H1 (cell line): ENCODE data around the gene SAXO1. TPM values are rescaled to one million over a fixed set of nuclear protein-coding genes. Genes with fewer than 3 reads are reported as not detected.
A peak's percentile ranks its signal among the peaks of the same experiment; 100 is the strongest.

Experiments
- CTCF ChIA-PET: fragments of 300-600 bp; sonication (Branson Sonifier 250); formaldehyde crosslinking; loops from one replicate; lab custom pipeline; 2021; ENCODE audit not compliant: partially characterized antibody; lab: Charles Lee
- POLR2A ChIA-PET: fragments of 300-600 bp; sonication (Branson Sonifier 250); formaldehyde crosslinking; loops from one replicate; lab custom pipeline; 2021; ENCODE audit warnings: inconsistent platforms; ENCODE audit not compliant: partially characterized antibody; lab: Charles Lee
- DNase-seq, 2 experiments: peaks; one replicate each; pipeline versions ENCODE4 v3.0.0 to v3.0.0-alpha.2; 2010 to 2022; ENCODE audit warnings: low spot score in 2 of 2, low read depth in 1 of 2, mixed read lengths in 1 of 2
- FAIRE-seq: peaks from 2 replicates; lab custom pipeline; 2011; peaks lifted over from hg19 to GRCh38; lab: Jason Lieb, UNC
- H2AFZ ChIP-seq: 2 replicates; pipeline ENCODE4 v1.8.1; 2012; ENCODE audit warnings: low read length, inconsistent platforms
- H2AK5ac ChIP-seq: 2 replicates; pipeline ENCODE4 v1.6.1; 2013; ENCODE audit warnings: low read depth, low read length
- H2BK120ac ChIP-seq: replicated peaks from 2 replicates; pipeline ENCODE3; 2013; ENCODE audit warnings: low read depth, low read length, inconsistent platforms
- H2BK12ac ChIP-seq: 2 replicates; pipeline ENCODE4 v1.6.1; 2013; ENCODE audit warnings: low read depth, low read length
- H2BK15ac ChIP-seq: 2 replicates; pipeline ENCODE4 v1.6.1; 2013; ENCODE audit warnings: low read length
- H2BK20ac ChIP-seq: 2 replicates; pipeline ENCODE4 v1.6.1; 2013; ENCODE audit warnings: low read length
- H2BK5ac ChIP-seq: 2 replicates; pipeline ENCODE4 v1.6.1; 2013; ENCODE audit warnings: low read depth, low read length
- H3K14ac ChIP-seq: 2 replicates; pipeline ENCODE4 v1.6.1; 2013; ENCODE audit warnings: inconsistent platforms; ENCODE audit not compliant: insufficient read length
- H3K18ac ChIP-seq: 2 replicates; pipeline ENCODE4 v1.6.1; 2013; ENCODE audit warnings: low read length; ENCODE audit errors: extremely low read depth
- H3K23ac ChIP-seq: 2 replicates; pipeline ENCODE4 v1.6.1; 2013; ENCODE audit warnings: inconsistent platforms; ENCODE audit not compliant: insufficient read length
- H3K23me2 ChIP-seq: 2 replicates; pipeline ENCODE4 v1.6.1; 2013; ENCODE audit warnings: low read depth, low read length
- H3K27ac ChIP-seq: 2 replicates; pipeline ENCODE4 v1.6.1; 2011; ENCODE audit warnings: low read depth, low read length, inconsistent platforms
- H3K27me3 ChIP-seq, 4 experiments: replicated peaks in 1 of 4; 1 replicate in 1 of 4; 2 replicates in 3 of 4; pipeline versions ENCODE4 v1.6.1 to v1.8.1; 2011 to 2013; ENCODE audit warnings: low read length in 3 of 4, mild to moderate bottlenecking in 3 of 4, inconsistent platforms in 2 of 4, mixed read lengths in 2 of 4, moderate library complexity in 1 of 4; ENCODE audit not compliant: control insufficient read depth in 3 of 4, insufficient read depth in 3 of 4; ENCODE audit errors: extremely low read depth in 1 of 4
- H3K36me3 ChIP-seq, 4 experiments: 2 replicates each; pipeline versions ENCODE4 v1.6.1 to v1.8.1; 2011 to 2013; ENCODE audit warnings: mild to moderate bottlenecking in 4 of 4, low read length in 3 of 4, moderate library complexity in 2 of 4, control low read depth in 1 of 4, inconsistent platforms in 1 of 4; ENCODE audit not compliant: insufficient read depth in 4 of 4, control insufficient read depth in 2 of 4
- H3K4ac ChIP-seq: replicated peaks from 2 replicates; pipeline ENCODE3; 2013; ENCODE audit warnings: low read length, low read depth, mixed read lengths, inconsistent platforms; ENCODE audit not compliant: insufficient read length
- H3K4me1 ChIP-seq, 4 experiments: replicated peaks in 1 of 4; 1 replicate in 1 of 4; 2 replicates in 3 of 4; pipeline versions ENCODE4 v1.6.1 to v1.8.1; 2011 to 2013; ENCODE audit warnings: low read length in 3 of 4, inconsistent platforms in 2 of 4, mixed read lengths in 1 of 4; ENCODE audit not compliant: insufficient read depth in 4 of 4, control insufficient read depth in 3 of 4
- H3K4me2 ChIP-seq, 2 experiments: 2 replicates each; pipeline versions ENCODE4 v1.6.1 to v1.8.1; 2011 to 2013; ENCODE audit warnings: low read depth in 2 of 2, low read length in 2 of 2, control low read depth in 1 of 2, inconsistent platforms in 1 of 2, mild to moderate bottlenecking in 1 of 2; ENCODE audit not compliant: insufficient read depth in 1 of 2
- H3K4me3 ChIP-seq, 4 experiments: fragments of 200-600, 300-600 bp in 1 of 4; sonication (generic), shearing (Covaris generic), sonication (Bioruptor Twin) in 1 of 4; 2 replicates each; pipeline versions ENCODE4 v1.5.1 to v1.8.1; 2011 to 2016; ENCODE audit warnings: low read length in 4 of 4, low read depth in 3 of 4, control low read depth in 2 of 4, inconsistent platforms in 2 of 4, mild to moderate bottlenecking in 2 of 4, mixed read lengths in 1 of 4, moderate library complexity in 1 of 4; ENCODE audit not compliant: insufficient read depth in 2 of 4; ENCODE audit errors: extremely low read depth in 1 of 4
- H3K56ac ChIP-seq: replicated peaks from 2 replicates; pipeline ENCODE3; 2013; ENCODE audit warnings: low read depth, mild to moderate bottlenecking, mixed read lengths, low read length, inconsistent platforms; ENCODE audit not compliant: insufficient read length
- H3K79me1 ChIP-seq: 2 replicates; pipeline ENCODE4 v1.6.1; 2013; ENCODE audit warnings: low read depth, low read length, control low read depth
- H3K79me2 ChIP-seq, 2 experiments: 2 replicates each; pipeline versions ENCODE4 v1.6.1 to v1.8.1; 2012 to 2013; ENCODE audit warnings: low read length in 2 of 2, mild to moderate bottlenecking in 2 of 2, inconsistent platforms in 1 of 2; ENCODE audit not compliant: insufficient read depth in 2 of 2, control insufficient read depth in 1 of 2
- H3K9ac ChIP-seq, 4 experiments: replicated peaks in 1 of 4; 1 replicate in 1 of 4; 2 replicates in 3 of 4; pipeline versions ENCODE4 v1.6.1 to v1.8.1; 2011 to 2013; ENCODE audit warnings: low read depth in 3 of 4, low read length in 3 of 4, control low read depth in 2 of 4, mild to moderate bottlenecking in 2 of 4, moderate library complexity in 2 of 4, inconsistent platforms in 1 of 4; ENCODE audit errors: extremely low read depth in 1 of 4
- H3K9me3 ChIP-seq, 2 experiments: 2 replicates each; pipeline versions ENCODE4 v1.6.1 to v1.8.1; 2012 to 2013; ENCODE audit warnings: mild to moderate bottlenecking in 2 of 2, moderate library complexity in 2 of 2, control low read depth in 1 of 2, inconsistent platforms in 1 of 2, low read depth in 1 of 2, low read length in 1 of 2, mixed read lengths in 1 of 2; ENCODE audit not compliant: insufficient read depth in 2 of 2
- H4K20me1 ChIP-seq, 2 experiments: replicated peaks in 1 of 2; 2 replicates each; pipeline versions ENCODE3 to v1.8.1; 2011 to 2013; ENCODE audit warnings: inconsistent platforms in 2 of 2, low read length in 2 of 2, mild to moderate bottlenecking in 1 of 2; ENCODE audit not compliant: insufficient read depth in 2 of 2, control insufficient read depth in 1 of 2
- H4K5ac ChIP-seq: 2 replicates; pipeline ENCODE4 v1.6.1; 2013; ENCODE audit warnings: low read length, low read depth, mixed read lengths, inconsistent platforms; ENCODE audit not compliant: insufficient read length
- H4K8ac ChIP-seq: 2 replicates; pipeline ENCODE4 v1.8.0; 2013; ENCODE audit warnings: mild to moderate bottlenecking, moderate library complexity, low read length, inconsistent platforms; ENCODE audit not compliant: insufficient read depth; ENCODE audit errors: extremely low read depth
- H4K91ac ChIP-seq: replicated peaks from 2 replicates; pipeline ENCODE3; 2013; ENCODE audit warnings: low read length, mixed read lengths, inconsistent platforms; ENCODE audit not compliant: insufficient read length
- BCL11A ChIP-seq, 2 experiments: IDR thresholded peaks; one replicate each; pipeline ENCODE4 v1.6.1; 2011; ENCODE audit warnings: low read depth in 2 of 2, low read length in 2 of 2, mild to moderate bottlenecking in 2 of 2
- CREB1 ChIP-seq: IDR thresholded peaks from 2 replicates; pipeline ENCODE4 v1.6.1; 2012; ENCODE audit warnings: inconsistent platforms
- EZH2 ChIP-seq: fragments of 200-600 bp; sonication (generic); IDR thresholded peaks from 2 replicates; pipeline ENCODE4 v1.7.1; 2012; ENCODE audit warnings: low read depth, mild to moderate bottlenecking, moderate library complexity, low read length, inconsistent platforms; ENCODE audit not compliant: severe bottlenecking
- GTF2F1 ChIP-seq: IDR thresholded peaks from 2 replicates; pipeline ENCODE4 v1.6.1; 2012; ENCODE audit warnings: low read depth, low read length, improper control_type of control experiment, borderline replicate concordance
- JUN ChIP-seq: IDR thresholded peaks from 2 replicates; pipeline ENCODE4 v1.6.1; 2011; ENCODE audit warnings: low read depth, mild to moderate bottlenecking, improper control_type of control experiment, low read length
- JUND ChIP-seq: IDR thresholded peaks from 2 replicates; pipeline ENCODE4 v1.6.1; 2011; ENCODE audit warnings: mild to moderate bottlenecking, improper control_type of control experiment, low read length
- NANOG ChIP-seq: IDR thresholded peaks from 2 replicates; pipeline ENCODE4 v1.6.1; 2011; ENCODE audit warnings: low read length, low read depth, mild to moderate bottlenecking, inconsistent platforms; ENCODE audit not compliant: insufficient read depth, poor library complexity, severe bottlenecking
- PHF8 ChIP-seq: fragments of 200-600 bp; sonication (generic); conservative IDR thresholded peaks from 2 replicates; pipeline ENCODE4 v1.7.1; 2012; ENCODE audit warnings: low read depth, mild to moderate bottlenecking, inconsistent platforms, low read length, moderate library complexity
- RNF2 ChIP-seq: fragments of 200-900, 300-1000 bp; sonication (generic); IDR thresholded peaks from 2 replicates; pipeline ENCODE4 v1.7.1; 2016; ENCODE audit warnings: borderline replicate concordance, low read depth, mild to moderate bottlenecking, antibody characterized with exemption, low read length; ENCODE audit not compliant: poor library complexity, severe bottlenecking; ENCODE audit errors: missing control alignments
- WGBS, 2 experiments: shearing (Covaris generic) in 1 of 2; methylation state at CpG; one replicate each; pipeline versions ENCODE4 v1.1.6 to v1.1.7; 2013 to 2015; ENCODE audit warnings: low lambda C conversion rate in 2 of 2, mixed read lengths in 2 of 2, inconsistent platforms in 1 of 2, low coverage in 1 of 2, missing lambda C conversion rate in 1 of 2; ENCODE audit not compliant: insufficient replicate concordance in 2 of 2, insufficient coverage in 1 of 2, insufficient read length in 1 of 2; ENCODE audit errors: extremely low coverage in 1 of 2, missing lambda C conversion rate in 1 of 2; 5-methylcytosine and 5-hydroxymethylcytosine counted together
- polyA plus RNA-seq, 7 experiments: library from polyadenylated mRNA; depleted of rRNA in 3 of 7; stranded (reverse) in 5 of 7; unstranded in 2 of 7; fragments of >200 nt in 5 of 7; fragments of 200-250 nt in 2 of 7; gene quantifications; 1 replicate in 5 of 7; 2 replicates in 1 of 7; 4 replicates in 1 of 7; pipeline versions ENCODE4 v1.2.1 to v1.2.3, GENCODE V29; 2011 to 2013; ENCODE audit warnings: missing spikeins in 2 of 7, mixed read lengths in 2 of 7
- total RNA-seq: library from RNA; stranded (reverse); fragmentation: NEBNext Ultra II Directional; extraction: Animal tissue kit (Norgen Biotek cat#: 25700); gene quantifications from 2 replicates; pipeline ENCODE4 v1.2.1, GENCODE V29; 2021
- TF ChIP-seq, protein P1 (sequence below): IDR thresholded peaks from 2 replicates; pipeline ENCODE4 v1.6.1; 2012; ENCODE audit warnings: low read length, inconsistent platforms

Gene SAXO1
- total and polyA plus RNA-seq, 2 of the 8 experiments (the other 6 are each of a cell fraction or from before 2014, with no cell fraction given), result 0.11 to 0.20 TPM

DNA sequence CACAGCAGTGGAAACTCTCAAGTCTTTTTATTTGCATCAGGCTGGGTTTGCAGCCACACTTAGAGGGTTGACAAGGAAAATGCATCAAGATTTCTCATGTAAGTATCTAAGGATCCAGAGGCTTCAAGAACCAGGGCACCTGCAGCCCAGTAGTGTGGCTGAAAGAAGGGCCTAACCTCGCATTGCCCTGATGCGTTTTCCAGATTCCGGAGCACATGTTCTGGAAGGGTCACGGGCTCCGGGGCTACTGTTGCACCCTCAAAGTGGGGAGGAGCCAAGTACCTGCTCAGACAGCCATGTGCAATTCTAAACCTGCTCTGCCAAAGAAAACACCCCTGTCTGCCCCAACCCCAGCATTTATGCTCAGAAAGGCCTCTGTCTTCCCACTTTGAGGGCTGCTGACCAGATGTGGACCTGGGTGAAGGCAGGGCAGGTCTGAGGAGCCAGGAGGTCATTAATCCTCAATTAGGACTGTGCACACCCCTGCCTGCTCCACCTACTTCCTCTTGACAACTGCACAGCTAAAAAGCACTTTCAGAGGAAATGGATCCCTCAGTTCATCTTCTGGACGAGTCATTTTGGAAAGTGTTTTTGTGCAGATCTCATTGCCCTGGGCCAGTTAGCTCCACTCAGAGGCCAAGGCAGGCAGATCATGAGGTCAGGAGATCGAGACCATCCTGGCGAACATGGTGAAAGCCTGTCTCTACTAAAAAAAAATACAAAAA lies 110.7 kb downstream of the SAXO1 start:
- Histone ChIP-seq H2BK5ac (no peak overlapping the region), H3K4me1 (no peaks in the 10 kb centered on the region), H4K5ac (no peak overlapping the region), H3K56ac (no peak overlapping the region), H3K18ac (no peak overlapping the region), H2BK120ac (no peak overlapping the region), H2BK15ac (0 out of 2 replicates have a peak overlapping the region, but pooled peaks have one; percentile 72), H2AFZ (peak overlapping the region; percentile 88; the same call in 1 of the 2 replicates), H3K9ac (no peak overlapping the region), H2BK20ac (no peak overlapping the region), H2BK12ac (no peak overlapping the region), H4K20me1 (no peaks in the 10 kb centered on the region), H3K9me3 (no peaks in the 10 kb centered on the region), H3K27me3 (no peaks in the 10 kb centered on the region), H3K14ac (no peak overlapping the region), H3K79me2 (no peaks in the 10 kb centered on the region), H3K4me3 (no peak overlapping the region), H3K27ac (no peak overlapping the region), H3K79me1 (no peaks in the 10 kb centered on the region), H3K4me2 (no peak overlapping the region), H3K23ac (no peak overlapping the region), H2AK5ac (no peak overlapping the region), H4K8ac (no peak overlapping the region), H3K36me3 (no peaks in the 10 kb centered on the region), H3K4ac (no peak overlapping the region), H4K91ac (no peak overlapping the region), H3K23me2 (no peaks in the 10 kb centered on the region; the same call in 1 of the 2 replicates)
- POLR2A ChIA-PET, result no interaction called here
- CTCF ChIA-PET, result interaction anchor here (1.1 kb wide), 1 partner anchor 11 kb away, joined by 3 read pairs; no protein-coding TSS in a partner anchor
- 90% methylated on average over 8 of the region's 8 CpGs; no CpG with 5 or more reads in 1 of the 2 experiments for WGBS, 2 experiments
- no peak for DNase-seq
- FAIRE-seq, result no peak
- TF ChIP-seq EZH2 (no peak), JUN (no peak), PHF8 (no peak), RNF2 (no peak), GTF2F1 (no peak), BCL11A (IDR thresholded peaks at IDR 0.05; ENCODE audit: low read depth in 2 of 2, low read length in 2 of 2) (no peak), NANOG (no peak), CREB1 (no peak), JUND (no peak)
- TF ChIP-seq, protein P1, sequence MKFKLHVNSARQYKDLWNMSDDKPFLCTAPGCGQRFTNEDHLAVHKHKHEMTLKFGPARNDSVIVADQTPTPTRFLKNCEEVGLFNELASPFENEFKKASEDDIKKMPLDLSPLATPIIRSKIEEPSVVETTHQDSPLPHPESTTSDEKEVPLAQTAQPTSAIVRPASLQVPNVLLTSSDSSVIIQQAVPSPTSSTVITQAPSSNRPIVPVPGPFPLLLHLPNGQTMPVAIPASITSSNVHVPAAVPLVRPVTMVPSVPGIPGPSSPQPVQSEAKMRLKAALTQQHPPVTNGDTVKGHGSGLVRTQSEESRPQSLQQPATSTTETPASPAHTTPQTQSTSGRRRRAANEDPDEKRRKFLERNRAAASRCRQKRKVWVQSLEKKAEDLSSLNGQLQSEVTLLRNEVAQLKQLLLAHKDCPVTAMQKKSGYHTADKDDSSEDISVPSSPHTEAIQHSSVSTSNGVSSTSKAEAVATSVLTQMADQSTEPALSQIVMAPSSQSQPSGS, result no peak
